ENCODE results near the gene ADAMTS17.

Gene ADAMTS17

GRCh38 chr15:100295939-100296565 lies 45.7 kb downstream of the ADAMTS17 start:
- TF ChIP-seq CTCF (IDR thresholded peaks at IDR 0.05; ENCODE audit: low read depth, low read length): no peak
- DNase-seq (ENCODE audit: low read depth, low spot score): no peak
- in situ Hi-C loops (cut with HindIII; ENCODE audit: low sequenced_read_pairs): no loop called here
- H3K4me3 ChIP-seq (ENCODE audit: low read depth, low read length): no peak overlapping the region

DNA sequence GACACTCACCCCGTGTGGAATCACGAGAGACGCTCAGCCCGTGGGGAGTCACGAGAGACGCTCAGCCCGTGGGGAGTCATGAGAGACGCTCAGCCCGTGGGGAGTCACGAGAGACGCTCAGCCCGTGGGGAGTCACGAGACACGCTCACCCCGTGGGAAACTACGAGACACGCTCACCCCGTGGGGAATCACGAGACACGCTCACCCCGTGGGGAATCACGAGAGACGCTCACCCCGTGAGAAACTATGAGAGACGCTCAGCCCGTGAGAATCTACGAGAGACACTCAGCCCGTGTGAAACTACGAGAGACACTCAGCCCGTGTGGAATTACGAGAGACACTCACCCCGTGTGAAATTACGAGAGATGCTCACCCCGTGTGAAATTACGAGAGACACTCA lies 49.8 kb downstream of the ADAMTS17 start:
- in situ Hi-C loops (cut with HindIII; ENCODE audit: low sequenced_read_pairs): no loop called here
- DNase-seq (ENCODE audit: low read depth, low spot score): no peak
- TF ChIP-seq CTCF (IDR thresholded peaks at IDR 0.05; ENCODE audit: low read depth, low read length): no peak
- H3K4me3 ChIP-seq (ENCODE audit: low read depth, low read length): no peak overlapping the region

- in situ Hi-C loops (cut with HindIII; ENCODE audit: low sequenced_read_pairs): no loop called here
- no peak for TF ChIP-seq CTCF (IDR thresholded peaks at IDR 0.05; ENCODE audit: low read depth, low read length)
- DNase-seq (ENCODE audit: low read depth, low spot score): peak; percentile 48
- H3K4me3 ChIP-seq (ENCODE audit: low read depth, low read length): no peak overlapping the region
These were observed 50.7 kb downstream of the ADAMTS17 start for GRCh38 chr15:100291106-100291505.

DNA sequence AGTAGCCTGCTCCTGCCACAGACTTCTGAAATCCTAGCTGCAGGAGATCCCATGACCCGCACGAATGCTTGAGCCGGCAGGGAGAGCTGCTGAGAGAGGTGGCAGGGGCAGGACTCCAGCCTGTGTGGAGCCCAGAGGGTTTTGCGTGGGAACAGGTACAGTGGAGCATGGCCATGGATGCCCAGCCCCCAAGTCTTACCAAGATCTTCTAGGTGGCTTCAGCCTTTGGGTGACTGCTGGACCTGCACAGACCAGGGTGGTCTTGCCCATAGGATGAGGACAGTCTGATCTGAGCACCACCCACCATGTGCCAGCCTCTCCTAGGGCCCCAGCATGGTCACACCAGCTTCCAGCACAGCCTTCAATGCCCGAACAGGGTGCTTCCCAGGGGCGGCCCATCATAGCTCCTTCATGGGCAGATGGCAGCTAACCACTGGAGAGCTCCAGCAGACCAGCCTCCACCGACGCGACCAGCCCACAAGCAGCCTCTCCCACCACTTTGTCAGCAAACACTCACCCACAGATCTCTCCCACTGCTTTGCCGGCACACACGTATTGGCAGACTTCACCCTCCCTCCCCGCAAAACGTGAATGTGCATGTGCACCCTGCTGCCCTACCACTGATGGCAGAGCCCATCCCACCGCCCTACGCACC lies 56.0 kb downstream of the ADAMTS17 start:
- no peak for TF ChIP-seq CTCF (IDR thresholded peaks at IDR 0.05; ENCODE audit: low read depth, low read length)
- no peak for DNase-seq (ENCODE audit: low read depth, low spot score)
- H3K4me3 ChIP-seq (ENCODE audit: low read depth, low read length): no peak overlapping the region
- in situ Hi-C loops (cut with HindIII; ENCODE audit: low sequenced_read_pairs): no loop called here

DNA sequence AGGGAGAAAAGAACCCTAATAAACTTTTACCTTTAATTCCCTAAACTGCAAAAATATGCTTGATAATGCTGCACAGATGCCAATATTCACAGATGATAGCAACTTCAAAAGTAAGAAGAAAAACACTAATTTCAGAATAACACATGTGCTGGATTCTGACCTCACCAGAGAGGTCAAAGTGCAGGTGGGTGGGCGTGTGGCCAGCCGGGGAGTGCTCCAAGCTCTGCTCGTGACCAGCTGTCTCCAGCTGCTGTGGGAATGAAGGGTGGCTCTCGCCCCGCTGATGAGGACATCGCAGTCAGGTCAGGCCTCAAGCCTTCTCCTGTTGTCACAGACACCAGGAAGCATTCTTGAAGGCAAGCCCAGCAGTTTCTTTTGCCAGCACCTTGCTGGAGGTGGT lies 57.1 kb downstream of the ADAMTS17 start:
- TF ChIP-seq CTCF (IDR thresholded peaks at IDR 0.05; ENCODE audit: low read depth, low read length): no peak
- no peak overlapping the region for H3K4me3 ChIP-seq (ENCODE audit: low read depth, low read length)
- in situ Hi-C loops (cut with HindIII; ENCODE audit: low sequenced_read_pairs): no loop called here
- DNase-seq (ENCODE audit: low read depth, low spot score): no peak

DNA sequence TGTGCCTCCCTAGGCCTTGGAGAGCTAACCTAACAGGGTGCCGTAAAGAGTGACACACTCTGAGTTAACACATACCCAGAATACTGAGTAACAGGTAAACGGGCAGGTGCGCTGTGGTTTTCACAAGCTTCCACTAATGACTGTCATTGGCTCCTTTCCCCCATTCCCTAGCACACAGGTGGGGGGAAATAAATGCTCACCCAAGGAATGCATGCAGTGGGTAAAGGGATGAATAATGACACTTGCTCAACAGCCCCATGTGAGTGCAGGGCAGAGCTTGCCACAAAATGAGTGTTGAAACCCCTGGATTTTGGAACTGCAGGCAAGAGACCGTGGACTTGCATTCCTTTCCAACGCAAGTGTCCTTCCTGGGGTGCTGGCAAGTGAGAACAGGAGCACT lies 57.6 kb downstream of the ADAMTS17 start:
- no peak for TF ChIP-seq CTCF (IDR thresholded peaks at IDR 0.05; ENCODE audit: low read depth, low read length)
- H3K4me3 ChIP-seq (ENCODE audit: low read depth, low read length): no peak overlapping the region
- no peak for DNase-seq (ENCODE audit: low read depth, low spot score)
- in situ Hi-C loops (cut with HindIII; ENCODE audit: low sequenced_read_pairs): no loop called here

All from astrocyte of the spinal cord (primary cell).